ENCODE data around the gene RLN3. TPM values are rescaled to one million over a fixed set of nuclear protein-coding genes. Genes with fewer than 3 reads are reported as not detected.
A peak's percentile ranks its signal among the peaks of the same experiment; 100 is the strongest.

RLN3 gene
- total and polyA plus RNA-seq, 2 of the 8 experiments (the other 6 are each of a cell fraction or from before 2014, with no cell fraction given) = not detected

DNA sequence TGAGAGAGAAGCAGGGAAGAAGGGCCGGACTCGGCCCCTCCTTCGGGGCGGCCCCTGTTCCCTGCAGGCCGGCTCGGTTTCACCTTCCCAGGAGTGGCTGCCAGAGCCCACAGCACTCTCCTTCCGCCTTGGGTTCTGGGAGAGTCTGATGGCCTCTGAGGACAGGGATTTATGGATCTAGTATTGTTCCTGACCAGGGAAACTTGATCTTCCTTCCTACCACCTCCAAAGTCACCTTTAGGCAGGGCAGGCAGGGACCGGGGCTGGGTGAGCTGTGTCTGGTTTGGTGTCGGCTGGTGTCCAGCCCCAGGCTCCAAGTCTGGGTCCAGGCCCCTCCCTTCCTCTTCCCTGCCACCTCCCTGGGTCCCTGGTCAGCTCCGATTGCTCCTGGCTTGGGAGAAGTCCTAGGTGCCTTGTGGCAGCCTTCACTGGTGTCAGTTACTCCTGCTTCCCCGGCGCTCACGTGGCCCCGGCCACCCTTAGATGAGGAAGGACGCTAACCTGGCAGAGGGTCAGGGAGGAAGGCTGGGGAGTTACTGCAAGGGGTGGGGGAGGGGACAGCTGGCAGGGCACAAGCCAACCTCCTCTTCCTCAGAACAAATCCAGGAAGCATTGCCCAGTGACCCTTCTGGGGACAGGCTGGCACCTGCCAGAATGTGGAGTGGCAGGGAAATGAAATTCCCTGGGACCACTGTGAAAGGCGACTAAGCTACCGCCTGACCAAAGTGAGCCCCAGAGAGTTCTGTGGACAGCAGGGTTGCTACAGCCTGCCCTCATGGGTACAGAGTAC, 40.7 kb upstream of the RLN3 start:
- Histone ChIP-seq H2AFZ (ENCODE audit: low read length) (no peak overlapping the region), H3K14ac (ENCODE audit: insufficient read length) (no peak overlapping the region), H3K23me2 (ENCODE audit: low read depth, low read length) (no peaks in the 10 kb centered on the region), H3K9ac (replicated peaks in 1 of 4; ENCODE audit: extremely low read depth in 1 of 4, low read depth in 3 of 4, low read length in 3 of 4) (no peak overlapping the region; a peak in 1 of 7 replicates), H3K56ac (replicated peaks; ENCODE audit: insufficient read length, low read depth, low read length) (peak overlapping the region; percentile 37), H3K4ac (replicated peaks; ENCODE audit: insufficient read length, low read depth, low read length) (peak overlapping the region; percentile 8), H3K18ac (ENCODE audit: extremely low read depth, low read length) (peak overlapping the region; percentile 60; the same call in 1 of the 2 replicates), H2BK5ac (ENCODE audit: low read depth, low read length) (peak overlapping the region; percentile 96), H4K5ac (ENCODE audit: insufficient read length, low read depth, low read length) (no peak overlapping the region), H3K36me3 (ENCODE audit: control insufficient read depth in 2 of 4, insufficient read depth in 4 of 4, low read length in 3 of 4) (peaks cover 0 to 3% (median 0%) of the 10 kb centered on the region in 4 experiments; a peak in 1 of 8 replicates), H3K79me2 (ENCODE audit: control insufficient read depth in 1 of 2, insufficient read depth in 2 of 2, low read length in 2 of 2) (no peaks in the 10 kb centered on the region), H2BK12ac (ENCODE audit: low read depth, low read length) (peak overlapping the region; percentile 96; the same call in 1 of the 2 replicates), H3K4me3 (ENCODE audit: extremely low read depth in 1 of 4, insufficient read depth in 2 of 4, low read depth in 3 of 4, low read length in 4 of 4) (peak overlapping the region in 1 of 4 experiments; percentile 46; a peak in 1 of 8 replicates), H3K9me3 (ENCODE audit: insufficient read depth in 2 of 2, low read depth in 1 of 2, low read length in 1 of 2) (no peaks in the 10 kb centered on the region), H2BK15ac (ENCODE audit: low read length) (peak overlapping the region; percentile 88), H3K23ac (ENCODE audit: insufficient read length) (no peak overlapping the region), H4K20me1 (replicated peaks in 1 of 2; ENCODE audit: control insufficient read depth in 1 of 2, insufficient read depth in 2 of 2, low read length in 2 of 2) (no peaks in the 10 kb centered on the region), H3K27ac (ENCODE audit: low read depth, low read length) (no peak overlapping the region; the same call in 1 of the 2 replicates), H4K91ac (replicated peaks; ENCODE audit: insufficient read length, low read length) (peak overlapping the region; percentile 82), H2BK120ac (replicated peaks; ENCODE audit: low read depth, low read length) (peak overlapping the region; percentile 29), H3K79me1 (ENCODE audit: low read depth, low read length) (no peaks in the 10 kb centered on the region; the same call in 1 of the 2 replicates), H3K4me2 (ENCODE audit: insufficient read depth in 1 of 2, low read depth in 2 of 2, low read length in 2 of 2) (peak overlapping the region; percentile 64 to 75), H2AK5ac (ENCODE audit: low read depth, low read length) (peak overlapping the region; percentile 98), H2BK20ac (ENCODE audit: low read length) (peak overlapping the region; percentile 86; the same call in 1 of the 2 replicates), H3K4me1 (replicated peaks in 1 of 4; ENCODE audit: control insufficient read depth in 3 of 4, insufficient read depth in 4 of 4, low read length in 3 of 4) (peaks cover 0 to 42% (median 36%) of the 10 kb centered on the region in 4 experiments; a peak in 6 of 7 replicates), H4K8ac (ENCODE audit: extremely low read depth, insufficient read depth, low read length) (peak overlapping the region; percentile 75), H3K27me3 (replicated peaks in 1 of 4; ENCODE audit: control insufficient read depth in 3 of 4, extremely low read depth in 1 of 4, insufficient read depth in 3 of 4, low read length in 3 of 4) (no peaks in the 10 kb centered on the region)
- DNase-seq (ENCODE audit: low read depth in 1 of 2, low spot score in 2 of 2) (no peak), FAIRE-seq (no peak)
- WGBS, 2 experiments (ENCODE audit: extremely low coverage in 1 of 2, insufficient coverage in 1 of 2, insufficient read length in 1 of 2, insufficient replicate concordance in 2 of 2, low coverage in 1 of 2, low lambda C conversion rate in 2 of 2, missing lambda C conversion rate in 1 of 2) = 75% methylated on average over 16 of the region's 17 CpGs; no CpG with 5 or more reads in 1 of the 2 experiments
- CTCF ChIA-PET (ENCODE audit: partially characterized antibody) = interaction anchor here (0.9 to 2.1 kb wide), 5 partner anchors 8 to 84 kb away, joined by 4 to 9 read pairs (median 6); no protein-coding TSS in a partner anchor
- TF ChIP-seq NANOG (IDR thresholded peaks at IDR 0.05; ENCODE audit: insufficient read depth, low read depth, low read length, poor library complexity, severe bottlenecking) (no peak), EP300 (IDR thresholded peaks at IDR 0.05; ENCODE audit: borderline replicate concordance in 1 of 2, low read depth in 2 of 2, low read length in 2 of 2) (no peak), SUZ12 (IDR thresholded peaks at IDR 0.05; ENCODE audit: low read length) (no peak), CHD2 (IDR thresholded peaks at IDR 0.05; ENCODE audit: low read length) (no peak), CBX8 (IDR thresholded peaks at IDR 0.05; ENCODE audit: borderline replicate concordance, low read depth, low read length) (no peak)
- POLR2A ChIA-PET (ENCODE audit: partially characterized antibody) = interaction anchor here (0.6 to 3.5 kb wide), 11 partner anchors 8 to 70 kb away, joined by 3 to 15 read pairs (median 4); partner anchors contain the start of gene RFX1
